Measurements from ENCODE around the gene HES4. TPM values are rescaled to one million over a fixed set of nuclear protein-coding genes. Genes with fewer than 3 reads are reported as not detected.

Gene HES4
- total RNA-seq, 3 donors from 2014 or later = 8.3 to 36.4 (median 34.2) TPM

DNA sequence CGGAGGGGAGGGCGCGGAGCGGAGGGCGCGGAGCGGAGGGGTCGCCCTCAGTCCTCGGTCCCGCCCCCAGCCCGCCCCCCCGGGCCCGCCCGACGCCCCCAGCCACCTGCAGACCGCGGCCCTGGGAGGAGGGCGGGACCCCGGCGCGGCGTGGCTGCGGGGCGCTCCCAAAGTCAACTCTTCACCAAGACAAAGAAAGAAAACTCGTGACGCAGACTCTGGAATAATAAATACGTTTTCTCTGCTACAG lies 1.2 kb downstream of the HES4 start:
- intact Hi-C loops (cut with DNase I; ENCODE audit: low total_unique reads) = loop anchor here (5.0 kb wide), 1 partner anchor 64 kb away; no protein-coding TSS in a partner anchor
- TF ChIP-seq POLR2A (IDR thresholded peaks at IDR 0.05) (no peak), POLR2AphosphoS5 (IDR thresholded peaks at IDR 0.05) (no peak)
- TF ChIP-seq, protein P1, sequence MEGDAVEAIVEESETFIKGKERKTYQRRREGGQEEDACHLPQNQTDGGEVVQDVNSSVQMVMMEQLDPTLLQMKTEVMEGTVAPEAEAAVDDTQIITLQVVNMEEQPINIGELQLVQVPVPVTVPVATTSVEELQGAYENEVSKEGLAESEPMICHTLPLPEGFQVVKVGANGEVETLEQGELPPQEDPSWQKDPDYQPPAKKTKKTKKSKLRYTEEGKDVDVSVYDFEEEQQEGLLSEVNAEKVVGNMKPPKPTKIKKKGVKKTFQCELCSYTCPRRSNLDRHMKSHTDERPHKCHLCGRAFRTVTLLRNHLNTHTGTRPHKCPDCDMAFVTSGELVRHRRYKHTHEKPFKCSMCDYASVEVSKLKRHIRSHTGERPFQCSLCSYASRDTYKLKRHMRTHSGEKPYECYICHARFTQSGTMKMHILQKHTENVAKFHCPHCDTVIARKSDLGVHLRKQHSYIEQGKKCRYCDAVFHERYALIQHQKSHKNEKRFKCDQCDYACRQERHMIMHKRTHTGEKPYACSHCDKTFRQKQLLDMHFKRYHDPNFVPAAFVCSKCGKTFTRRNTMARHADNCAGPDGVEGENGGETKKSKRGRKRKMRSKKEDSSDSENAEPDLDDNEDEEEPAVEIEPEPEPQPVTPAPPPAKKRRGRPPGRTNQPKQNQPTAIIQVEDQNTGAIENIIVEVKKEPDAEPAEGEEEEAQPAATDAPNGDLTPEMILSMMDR (IDR thresholded peaks at IDR 0.05) = no peak
- H3K4me1 ChIP-seq = peaks cover 6 to 15% of the 10 kb centered on the region in 2 donors
- no peaks in the 10 kb centered on the region for H3K36me3 ChIP-seq
- H3K27me3 ChIP-seq = peaks cover 0 to 8% of the 10 kb centered on the region in 2 donors
- DNase-seq (ENCODE audit: low spot score in 2 of 2) = no peak
- no peaks in the 10 kb centered on the region for H3K9me3 ChIP-seq
- H3K27ac ChIP-seq = peak overlapping the region; percentile 96 to 98
- peak overlapping the region; percentile 48 to 89 (median 71) for H3K4me3 ChIP-seq

DNA sequence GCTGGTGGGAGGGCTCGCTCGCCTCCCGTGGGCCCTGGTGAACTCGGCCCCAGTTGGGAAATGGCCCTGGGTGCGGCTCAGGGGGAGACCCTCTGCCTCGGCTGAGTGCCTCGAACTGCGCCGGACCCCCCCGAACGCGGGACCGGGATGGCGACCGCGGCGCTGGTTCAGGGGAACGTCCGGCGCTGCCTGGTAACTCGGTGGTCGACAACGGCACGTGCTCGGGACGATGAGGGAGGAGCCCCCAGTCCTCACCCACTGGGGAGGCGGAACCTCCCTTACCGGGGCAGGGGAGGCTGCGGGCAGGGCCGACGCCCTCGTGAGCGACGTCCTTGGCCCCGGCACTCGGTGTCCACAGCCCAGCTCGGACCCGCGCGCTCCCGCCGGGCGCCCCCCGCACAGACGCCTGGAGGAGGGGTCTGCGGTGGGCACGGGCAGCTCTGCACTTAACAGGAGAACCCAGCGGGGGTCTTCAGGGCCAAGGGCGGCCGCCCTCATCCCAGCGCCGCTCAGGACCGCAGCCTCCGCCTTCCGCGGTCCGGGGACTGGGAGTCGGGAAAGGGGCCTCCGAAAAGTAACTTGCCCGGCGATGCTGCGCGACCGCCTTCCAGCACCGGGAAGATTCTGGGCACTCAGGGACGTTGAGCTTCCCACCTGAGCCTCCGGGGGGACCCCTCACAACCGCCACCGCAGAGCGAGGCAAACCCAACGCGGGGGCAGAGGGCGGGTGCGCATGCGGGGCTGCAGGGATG lies 1.7 kb downstream of the HES4 start:
- DNase-seq (ENCODE audit: low spot score in 2 of 2) = no peak
- intact Hi-C loops (cut with DNase I; ENCODE audit: low total_unique reads) = loop anchor here (1.0 to 5.0 kb wide), 2 partner anchors 44 to 64 kb away; no protein-coding TSS in a partner anchor
- Histone ChIP-seq H3K4me3 (peak overlapping the region; percentile 48 to 89 (median 71)), H3K36me3 (no peaks in the 10 kb centered on the region), H3K9me3 (no peaks in the 10 kb centered on the region), H3K4me1 (peaks cover 6 to 15% of the 10 kb centered on the region in 2 donors), H3K27me3 (peaks cover 0 to 8% of the 10 kb centered on the region in 2 donors), H3K27ac (peak overlapping the region in 1 of 2 donors; percentile 98)
- TF ChIP-seq POLR2A (IDR thresholded peaks at IDR 0.05) (no peak), POLR2AphosphoS5 (IDR thresholded peaks at IDR 0.05) (no peak)
- TF ChIP-seq, protein P1 (IDR thresholded peaks at IDR 0.05) = no peak

DNA sequence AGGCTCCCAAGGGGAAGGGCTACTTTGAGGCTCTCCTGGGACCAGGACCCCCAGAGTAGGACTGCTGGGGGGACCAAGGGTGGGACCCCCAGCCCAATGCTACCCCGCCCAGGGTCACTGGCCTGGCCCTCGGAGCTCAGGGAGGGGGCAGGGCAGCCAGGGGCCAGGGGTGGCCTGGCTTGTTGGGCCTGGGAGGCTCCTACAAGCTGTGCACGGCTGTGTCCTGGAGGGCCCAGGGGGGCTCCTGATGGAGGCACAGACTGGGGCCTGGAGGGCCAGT lies 2.2 kb downstream of the HES4 start:
- no peak for DNase-seq (ENCODE audit: low spot score in 2 of 2)
- Histone ChIP-seq H3K27ac (no peak overlapping the region), H3K4me3 (peak overlapping the region in 1 of 3 donors; percentile 89), H3K4me1 (peaks cover 6 to 15% of the 10 kb centered on the region in 2 donors), H3K9me3 (no peaks in the 10 kb centered on the region), H3K27me3 (peaks cover 0 to 8% of the 10 kb centered on the region in 2 donors), H3K36me3 (no peaks in the 10 kb centered on the region)
- TF ChIP-seq POLR2A (IDR thresholded peaks at IDR 0.05) (no peak), POLR2AphosphoS5 (IDR thresholded peaks at IDR 0.05) (no peak)
- TF ChIP-seq, protein P1 (IDR thresholded peaks at IDR 0.05) = no peak
- intact Hi-C loops (cut with DNase I; ENCODE audit: low total_unique reads) = loop anchor here (1.0 to 5.0 kb wide), 2 partner anchors 43 to 65 kb away; no protein-coding TSS in a partner anchor

DNA sequence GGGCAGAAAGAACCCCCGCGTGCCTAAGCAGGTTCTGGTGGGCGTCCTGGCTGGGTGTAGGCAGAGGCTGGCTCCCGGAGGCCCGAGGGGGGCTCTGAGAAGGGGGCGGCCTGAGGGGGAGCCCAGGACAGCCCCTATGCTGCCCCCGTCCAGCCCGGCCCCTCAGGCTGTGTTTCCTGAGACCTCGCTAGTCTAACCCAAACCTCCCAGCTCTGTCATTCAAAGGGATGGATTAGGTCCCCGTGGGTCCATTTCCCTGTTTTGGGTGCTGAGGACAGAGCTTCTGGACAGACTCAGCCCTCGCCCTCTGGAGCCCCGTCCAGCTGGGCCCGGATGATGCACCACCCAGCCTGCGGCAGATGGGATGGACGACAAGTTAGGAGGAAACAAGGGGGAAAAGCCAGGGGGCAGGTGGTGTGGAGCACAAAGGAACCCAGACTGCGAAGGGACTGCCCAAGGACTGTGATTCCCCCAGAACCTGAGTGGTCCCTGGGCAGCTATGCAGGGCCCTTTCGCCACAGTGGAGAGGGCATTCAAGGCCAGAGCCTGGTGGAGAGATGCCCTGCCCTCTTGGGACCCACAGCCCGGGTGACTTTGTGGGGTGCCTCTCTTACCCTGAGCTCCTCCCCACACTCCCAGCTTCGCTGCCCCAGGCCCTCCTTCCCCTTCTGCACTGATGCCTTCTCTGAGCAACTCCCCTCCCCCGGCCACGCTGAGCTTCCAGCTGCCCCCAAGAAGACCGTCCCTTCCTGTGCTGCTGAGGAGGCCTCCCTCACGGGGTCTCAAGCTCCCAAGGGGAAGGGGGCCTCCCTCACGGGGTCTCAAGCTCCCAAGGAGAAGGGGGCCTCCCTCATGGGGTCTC lies 2.8 kb downstream of the HES4 start:
- Histone ChIP-seq H3K27me3 (peaks cover 0 to 8% of the 10 kb centered on the region in 2 donors), H3K27ac (no peak overlapping the region), H3K9me3 (peaks cover 1 to 3% of the 10 kb centered on the region in 2 donors), H3K36me3 (no peaks in the 10 kb centered on the region), H3K4me1 (peaks cover 6 to 15% of the 10 kb centered on the region in 2 donors), H3K4me3 (no peak overlapping the region)
- intact Hi-C loops (cut with DNase I; ENCODE audit: low total_unique reads) = loop anchor here (1.0 to 5.0 kb wide), 2 partner anchors 43 to 65 kb away; no protein-coding TSS in a partner anchor
- TF ChIP-seq POLR2A (IDR thresholded peaks at IDR 0.05) (no peak), POLR2AphosphoS5 (IDR thresholded peaks at IDR 0.05) (no peak)
- TF ChIP-seq, protein P1 (IDR thresholded peaks at IDR 0.05) = no peak
- no peak for DNase-seq (ENCODE audit: low spot score in 2 of 2)

Measured in breast epithelium (tissue), 4 donors.